Muscle layer of colon (tissue), 2 donors: ENCODE results near the gene SLC9A2.

ENCODE experiments used
- H3K27ac ChIP-seq: one replicate; pipeline ENCODE4 v1.7.0; 2013; ENCODE audit warnings: low read depth, mild to moderate bottlenecking, low read length, moderate library complexity
- H3K27me3 ChIP-seq, 2 donors: one replicate each; pipeline ENCODE4 v1.7.0; 2013; ENCODE audit warnings: low read length in 2 of 2, mild to moderate bottlenecking in 2 of 2; ENCODE audit not compliant: insufficient read depth in 2 of 2, control insufficient read depth in 1 of 2
- H3K36me3 ChIP-seq: one replicate; pipeline ENCODE4 v1.7.0; 2013; ENCODE audit warnings: mild to moderate bottlenecking, low read length; ENCODE audit not compliant: insufficient read depth
- H3K4me1 ChIP-seq: one replicate; pipeline ENCODE4 v1.7.0; 2013; ENCODE audit warnings: mild to moderate bottlenecking, low read length; ENCODE audit not compliant: insufficient read depth
- H3K4me3 ChIP-seq, 2 donors: one replicate each; pipeline ENCODE4 v1.7.0; 2013; ENCODE audit warnings: low read length in 2 of 2, low read depth in 1 of 2, mild to moderate bottlenecking in 1 of 2, moderate library complexity in 1 of 2
- H3K9ac ChIP-seq: one replicate; pipeline ENCODE4 v1.7.0; 2013; ENCODE audit warnings: low read length
- H3K9me3 ChIP-seq: one replicate; pipeline ENCODE4 v1.7.0; 2013; ENCODE audit warnings: mild to moderate bottlenecking, low read length
- donor health status: abdominal sarcoma.
- donor health status: Adenocarcinoma of cecum.

The SLC9A2 gene

DNA sequence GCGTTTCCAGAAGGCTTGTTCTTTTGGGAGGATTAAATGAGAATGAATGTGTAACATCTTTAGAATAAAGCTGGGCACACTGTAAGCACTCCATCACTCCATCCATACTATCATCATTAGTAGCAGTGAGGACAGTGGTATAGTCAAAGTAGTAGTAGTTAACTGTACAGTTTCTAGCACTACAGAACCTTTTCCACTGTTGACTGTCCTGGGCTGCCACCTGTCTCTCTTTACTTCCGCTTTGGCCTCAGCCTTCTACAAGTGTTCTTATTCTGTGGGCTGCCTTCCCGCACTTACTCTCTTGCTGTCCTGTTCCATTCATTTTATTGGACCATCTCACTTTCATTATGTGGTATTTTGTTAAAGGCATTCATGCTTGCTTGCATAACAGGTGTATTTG lies 3.3 kb downstream of the SLC9A2 start:
- H3K36me3 ChIP-seq = no peaks in the 10 kb centered on the region
- H3K9me3 ChIP-seq = no peaks in the 10 kb centered on the region
- no peak overlapping the region for H3K27ac ChIP-seq
- no peak overlapping the region for H3K9ac ChIP-seq
- peaks cover 0 to 25% of the 10 kb centered on the region in 2 donors for H3K27me3 ChIP-seq
- H3K4me1 ChIP-seq = no peaks in the 10 kb centered on the region
- H3K4me3 ChIP-seq = no peak overlapping the region

DNA sequence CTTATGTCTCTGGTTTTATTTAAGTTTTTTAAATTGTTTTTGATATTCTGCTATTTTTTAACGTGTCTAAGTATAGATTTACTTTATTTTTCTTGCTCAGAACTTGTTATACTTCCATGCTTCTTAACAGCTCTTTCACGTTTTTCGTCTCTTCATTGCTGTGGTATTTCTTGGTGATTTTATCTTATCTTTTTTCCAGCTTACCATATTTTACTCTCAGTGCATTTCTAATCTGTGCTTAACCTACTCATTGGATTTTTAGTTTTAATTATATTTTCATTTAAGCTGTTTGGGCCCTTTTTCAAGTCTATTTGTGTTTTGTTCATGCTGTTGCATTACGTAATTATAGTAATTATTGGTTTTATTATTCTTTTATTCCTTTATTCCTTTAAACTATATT lies 11.1 kb downstream of the SLC9A2 start:
- Histone ChIP-seq H3K9ac (no peak overlapping the region), H3K27me3 (no peaks in the 10 kb centered on the region), H3K4me3 (no peak overlapping the region), H3K27ac (no peak overlapping the region), H3K36me3 (no peaks in the 10 kb centered on the region), H3K9me3 (no peaks in the 10 kb centered on the region), H3K4me1 (no peaks in the 10 kb centered on the region)

DNA sequence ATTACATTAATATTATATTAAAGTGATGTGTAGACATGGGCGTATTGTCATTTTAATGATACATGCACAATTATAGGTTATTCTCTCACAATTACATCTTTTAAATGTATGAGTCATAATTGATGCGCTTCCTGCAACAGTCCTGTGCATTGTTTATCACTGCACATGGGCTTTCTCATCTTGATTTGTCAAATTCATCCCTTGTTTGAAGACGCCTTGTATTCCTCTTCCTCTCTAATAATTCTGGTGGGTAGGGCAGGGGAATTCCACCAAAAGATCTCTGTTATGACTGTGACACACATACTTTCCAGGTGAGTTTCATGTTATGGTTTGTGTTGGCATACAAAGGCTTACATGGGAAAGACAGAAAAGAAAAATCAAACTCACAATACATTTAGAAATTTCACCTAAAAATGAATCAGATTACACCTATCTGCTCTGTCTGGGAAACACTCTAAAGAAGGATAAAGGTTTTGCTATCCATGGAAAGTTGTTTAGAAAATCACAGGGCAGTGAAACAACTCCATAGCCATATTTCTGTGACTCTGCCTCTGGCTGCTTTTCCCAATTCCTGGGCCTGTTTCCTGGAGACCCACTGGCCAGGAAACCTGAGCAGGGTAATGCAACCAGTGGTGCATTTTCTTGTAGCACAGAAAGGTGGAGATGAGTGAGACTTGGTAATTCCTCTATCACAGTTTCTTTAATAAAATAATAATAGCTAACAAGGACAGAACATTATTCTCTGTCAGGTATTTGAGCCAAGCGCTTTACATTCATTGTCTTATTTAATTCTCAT lies 13.2 kb downstream of the SLC9A2 start:
- no peaks in the 10 kb centered on the region for H3K4me1 ChIP-seq
- no peak overlapping the region for H3K27ac ChIP-seq
- no peaks in the 10 kb centered on the region for H3K36me3 ChIP-seq
- H3K9me3 ChIP-seq = no peaks in the 10 kb centered on the region
- no peak overlapping the region for H3K9ac ChIP-seq
- no peak overlapping the region for H3K4me3 ChIP-seq
- no peaks in the 10 kb centered on the region for H3K27me3 ChIP-seq

DNA sequence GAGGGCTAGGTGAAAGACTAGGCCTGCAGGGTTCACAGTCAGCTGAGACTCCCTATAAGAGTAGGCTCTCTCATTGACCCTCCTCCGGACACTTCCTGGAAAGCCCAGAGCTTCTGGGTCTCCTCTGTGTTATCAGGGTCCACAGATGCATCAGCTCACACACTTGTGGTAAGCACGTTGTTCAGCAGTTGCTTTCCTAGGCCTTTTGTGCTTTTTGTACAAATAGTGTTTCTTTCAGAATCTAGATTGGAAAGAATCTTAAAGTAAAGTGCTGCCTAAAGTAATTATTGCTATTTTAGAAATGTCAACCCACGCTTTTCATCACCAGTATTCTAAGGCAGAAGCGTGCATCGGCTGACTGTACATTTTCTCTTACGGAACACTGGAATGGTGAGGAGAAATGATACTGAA lies 15.5 kb downstream of the SLC9A2 start:
- Histone ChIP-seq H3K27me3 (no peaks in the 10 kb centered on the region), H3K27ac (no peak overlapping the region), H3K4me1 (no peaks in the 10 kb centered on the region), H3K36me3 (no peaks in the 10 kb centered on the region), H3K4me3 (no peak overlapping the region), H3K9ac (no peak overlapping the region), H3K9me3 (no peaks in the 10 kb centered on the region)

DNA sequence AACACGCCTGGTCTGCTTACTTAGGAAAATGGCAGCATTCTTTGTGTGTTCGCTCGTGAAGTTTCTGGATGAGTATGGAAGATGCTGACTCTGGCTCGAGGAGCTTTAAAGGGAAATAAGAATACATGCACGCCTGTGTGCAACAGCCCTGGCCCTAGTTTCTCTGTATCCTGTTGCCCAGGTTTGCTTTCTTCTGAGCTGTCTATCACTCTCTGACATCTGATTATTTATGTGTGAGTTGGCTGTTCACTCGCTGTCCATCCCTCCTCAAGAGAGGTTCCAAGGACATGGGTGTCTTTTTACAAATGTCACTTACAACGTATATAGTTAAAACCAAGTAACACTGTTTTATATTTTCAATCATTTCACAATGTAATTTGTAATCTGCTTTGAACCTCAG lies 16.0 kb downstream of the SLC9A2 start:
- no peak overlapping the region for H3K9ac ChIP-seq
- H3K36me3 ChIP-seq = no peaks in the 10 kb centered on the region
- H3K9me3 ChIP-seq = no peaks in the 10 kb centered on the region
- H3K4me3 ChIP-seq = no peak overlapping the region
- no peaks in the 10 kb centered on the region for H3K4me1 ChIP-seq
- no peak overlapping the region for H3K27ac ChIP-seq
- no peaks in the 10 kb centered on the region for H3K27me3 ChIP-seq

DNA sequence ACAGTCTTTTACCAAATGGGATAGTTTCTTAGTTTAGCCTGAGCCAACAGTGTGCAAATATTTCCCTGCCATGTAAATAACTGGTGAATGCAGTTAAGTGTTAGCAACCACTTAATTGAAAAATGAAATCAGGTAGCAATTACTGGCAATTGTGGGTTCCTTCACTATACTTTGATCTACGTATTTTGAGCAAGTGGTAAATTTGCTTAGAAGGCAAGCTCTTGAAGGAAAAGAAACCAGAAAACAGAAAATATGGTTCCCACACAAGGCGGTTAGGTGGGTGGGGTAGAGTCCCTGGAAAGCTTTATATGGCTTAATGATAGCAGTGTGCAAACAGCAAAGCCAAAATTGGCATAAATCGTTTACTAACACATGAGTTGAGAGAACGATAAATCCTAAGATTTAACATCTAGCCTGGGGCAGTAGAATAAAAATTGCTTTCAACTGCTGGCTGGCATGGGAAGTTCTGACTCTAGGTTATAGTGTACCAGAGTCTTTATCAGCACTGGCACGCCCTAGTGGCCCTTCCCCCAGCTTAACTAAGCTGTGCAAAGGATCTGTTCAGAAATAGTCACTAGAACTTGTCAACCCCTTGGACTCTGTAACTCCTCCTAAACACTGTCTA lies 17.0 kb downstream of the SLC9A2 start:
- no peak overlapping the region for H3K9ac ChIP-seq
- no peaks in the 10 kb centered on the region for H3K27me3 ChIP-seq
- no peaks in the 10 kb centered on the region for H3K36me3 ChIP-seq
- no peak overlapping the region for H3K4me3 ChIP-seq
- no peaks in the 10 kb centered on the region for H3K4me1 ChIP-seq
- H3K27ac ChIP-seq = no peak overlapping the region
- H3K9me3 ChIP-seq = no peaks in the 10 kb centered on the region

DNA sequence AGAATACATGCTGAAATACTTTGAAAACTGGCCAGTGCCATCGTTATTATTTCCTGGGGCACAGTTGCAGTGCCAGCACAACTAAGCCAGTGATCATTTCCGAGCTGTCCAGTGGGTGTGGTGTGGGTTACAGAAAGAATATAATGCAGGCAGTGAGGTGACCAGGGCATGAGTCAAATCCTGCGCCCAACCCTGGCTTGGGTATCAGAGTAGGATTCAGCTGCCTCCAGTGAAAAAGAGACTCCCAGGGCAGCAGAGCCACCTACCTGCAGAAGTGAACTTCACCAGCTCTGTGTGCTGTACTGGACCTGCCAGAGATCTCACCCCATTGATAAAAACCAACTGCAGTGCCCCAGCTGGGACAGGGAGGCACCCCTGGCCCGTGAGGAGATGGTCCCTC lies 18.0 kb downstream of the SLC9A2 start:
- Histone ChIP-seq H3K36me3 (no peaks in the 10 kb centered on the region), H3K4me1 (no peaks in the 10 kb centered on the region), H3K27me3 (no peaks in the 10 kb centered on the region), H3K4me3 (no peak overlapping the region), H3K9ac (no peak overlapping the region), H3K9me3 (no peaks in the 10 kb centered on the region), H3K27ac (no peak overlapping the region)

DNA sequence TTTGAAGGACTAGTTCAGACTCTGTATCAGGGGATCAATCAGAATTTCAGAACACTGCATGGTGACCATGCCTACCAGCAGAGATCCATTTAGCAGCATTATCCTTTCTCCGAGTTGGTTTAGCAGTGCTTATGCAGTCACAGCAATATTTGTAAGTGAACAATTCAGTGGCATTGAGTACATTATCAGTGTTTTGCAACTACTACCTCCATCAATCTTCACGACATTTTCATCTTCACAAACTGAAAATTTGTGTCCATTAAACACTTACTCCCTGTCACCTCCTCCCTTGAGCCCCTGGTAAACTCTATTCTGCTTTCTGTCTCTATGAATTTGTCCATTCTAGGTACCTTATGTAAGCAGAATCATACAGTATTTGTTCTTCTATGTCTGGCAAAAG lies 20.1 kb downstream of the SLC9A2 start:
- Histone ChIP-seq H3K27ac (no peak overlapping the region), H3K4me3 (no peak overlapping the region), H3K4me1 (no peaks in the 10 kb centered on the region), H3K36me3 (no peaks in the 10 kb centered on the region), H3K9me3 (no peaks in the 10 kb centered on the region), H3K9ac (no peak overlapping the region), H3K27me3 (no peaks in the 10 kb centered on the region)

DNA sequence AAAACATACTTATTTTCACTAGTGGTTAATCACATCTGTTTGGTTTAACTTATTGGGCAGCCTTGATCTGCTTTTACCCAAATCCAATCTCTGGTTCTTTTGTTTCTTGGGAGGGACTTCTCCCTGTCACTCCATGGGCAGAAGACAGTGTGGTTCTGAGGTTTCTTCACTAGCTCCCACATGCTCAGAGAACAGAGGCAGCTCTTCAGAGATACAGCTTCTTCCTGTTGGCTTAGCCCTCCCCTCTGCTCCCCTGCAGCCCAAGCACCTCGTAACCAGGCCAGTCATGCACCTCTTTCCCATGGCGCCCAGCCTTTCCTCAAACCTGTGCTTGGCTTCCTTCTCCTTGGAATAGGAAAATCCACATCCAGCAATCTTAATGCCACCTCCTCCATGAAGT lies 32.8 kb downstream of the SLC9A2 start:
- Histone ChIP-seq H3K27ac (no peak overlapping the region), H3K4me3 (no peak overlapping the region), H3K9ac (no peak overlapping the region), H3K9me3 (no peaks in the 10 kb centered on the region), H3K36me3 (no peaks in the 10 kb centered on the region), H3K27me3 (no peaks in the 10 kb centered on the region), H3K4me1 (no peaks in the 10 kb centered on the region)

DNA sequence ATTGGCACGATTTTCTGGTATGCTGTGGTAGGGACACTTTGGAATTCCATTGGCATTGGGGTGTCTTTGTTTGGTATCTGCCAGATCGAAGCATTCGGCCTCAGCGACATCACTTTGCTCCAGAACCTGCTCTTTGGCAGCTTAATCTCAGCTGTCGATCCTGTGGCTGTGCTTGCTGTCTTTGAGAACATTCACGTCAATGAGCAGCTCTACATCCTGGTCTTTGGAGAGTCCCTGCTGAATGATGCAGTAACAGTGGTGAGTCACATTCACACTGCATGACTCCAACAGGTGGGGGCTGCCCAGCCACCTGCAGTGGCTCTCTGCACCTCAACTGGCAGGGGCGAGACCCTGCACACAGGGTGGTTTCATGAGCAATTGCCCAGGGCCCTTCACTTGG lies 38.4 kb downstream of the SLC9A2 start:
- Histone ChIP-seq H3K4me3 (no peak overlapping the region), H3K27me3 (no peaks in the 10 kb centered on the region), H3K9me3 (no peaks in the 10 kb centered on the region), H3K4me1 (no peaks in the 10 kb centered on the region), H3K27ac (no peak overlapping the region), H3K9ac (no peak overlapping the region), H3K36me3 (no peaks in the 10 kb centered on the region)

DNA sequence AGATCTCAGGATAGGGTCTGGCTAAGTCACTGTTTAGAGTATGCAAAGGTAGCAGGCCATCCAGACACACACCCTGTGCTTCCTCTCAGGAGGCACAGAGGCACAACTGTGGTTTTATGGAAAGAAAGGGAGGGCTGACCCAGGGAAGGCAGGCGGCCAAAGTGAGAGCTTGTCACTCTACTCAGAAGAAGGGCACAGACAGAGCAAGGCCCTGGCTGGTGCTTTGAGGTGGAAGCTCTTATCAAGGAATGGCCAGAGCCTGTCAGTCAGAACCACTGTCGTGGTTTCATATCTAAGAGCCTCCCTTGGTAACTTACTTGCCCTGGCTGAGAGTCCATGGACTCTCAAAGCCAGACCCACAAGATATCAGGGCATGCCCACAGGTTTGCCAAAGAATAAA lies 40.7 kb downstream of the SLC9A2 start:
- no peaks in the 10 kb centered on the region for H3K4me1 ChIP-seq
- H3K4me3 ChIP-seq = no peak overlapping the region
- H3K9me3 ChIP-seq = no peaks in the 10 kb centered on the region
- no peak overlapping the region for H3K27ac ChIP-seq
- no peaks in the 10 kb centered on the region for H3K36me3 ChIP-seq
- H3K9ac ChIP-seq = no peak overlapping the region
- H3K27me3 ChIP-seq = no peaks in the 10 kb centered on the region

DNA sequence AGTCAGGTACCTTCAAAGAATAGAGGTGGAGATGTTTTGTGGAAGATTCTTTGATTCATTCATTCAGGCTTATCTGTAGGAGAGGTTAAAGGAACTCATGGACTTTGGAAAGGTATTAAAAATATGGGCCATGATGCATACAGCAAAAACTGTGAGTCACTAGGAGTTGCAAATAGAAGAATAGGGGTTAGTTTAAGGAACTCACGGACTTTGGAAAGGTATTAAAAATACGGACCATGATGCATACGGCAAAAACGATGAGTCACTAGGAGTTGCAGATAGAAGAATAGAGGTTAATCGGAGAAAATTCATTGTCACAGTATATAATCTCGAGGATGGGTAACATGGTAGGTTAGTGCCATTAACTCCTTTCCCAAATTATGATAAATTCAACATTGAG lies 41.2 kb downstream of the SLC9A2 start:
- Histone ChIP-seq H3K4me3 (no peak overlapping the region), H3K9me3 (no peaks in the 10 kb centered on the region), H3K9ac (no peak overlapping the region), H3K4me1 (no peaks in the 10 kb centered on the region), H3K36me3 (no peaks in the 10 kb centered on the region), H3K27ac (no peak overlapping the region), H3K27me3 (no peaks in the 10 kb centered on the region)
